Measurements from ENCODE around the gene AFF2.

- no peak for TF ChIP-seq POLR2A (IDR thresholded peaks at IDR 0.05)
- TF ChIP-seq CTCF (IDR thresholded peaks at IDR 0.05): no peak
These were observed 41.1 kb upstream of the AFF2 start for GRCh38 chrX:148459343-148459742.
